Right ventricle myocardium superior (tissue), 1 donor: ENCODE measurements around the gene APC2. TPM values are rescaled to one million over a fixed set of nuclear protein-coding genes. Genes with fewer than 3 reads are reported as not detected.
"Not testable (repeated sequence)": the region's sequence is repeated elsewhere in the genome, so short reads cannot be mapped to it uniquely, and the experiment has no call there.

Experiments used
- ATAC-seq: fragments of 200-7000 bp; cut with Tn5 transposase; one replicate; pipeline ENCODE4 v1.9.1; 2020; ENCODE audit warnings: mild to moderate bottlenecking; ENCODE audit not compliant: poor library complexity
- DNase-seq: peaks from one replicate; pipeline ENCODE4 v3.0.0-alpha.2; 2020
- intact Hi-C: fragments of 100-400 bp; cut with DNase I; formaldehyde crosslinking; loops from one replicate; pipeline ENCODE4 v1.11.2; 2022
- total RNA-seq: library from RNA; stranded (reverse); fragmentation: NEBNext Ultra II Directional; extraction: Animal tissue kit (Norgen Biotek cat#: 25700); gene quantifications from one replicate; pipeline ENCODE4 v1.2.1, GENCODE V29; 2021
- donor health status: DM: no; HTN: yes; CAD: no; lungs with severe emphysema.

The APC2 gene
- total RNA-seq, 1 donor from 2014 or later = 0.22 TPM

GRCh38 chr19:1487576-1488281 is 37.8 kb downstream of the APC2 start:
- intact Hi-C loops = no loop called here
- DNase-seq (no peak), ATAC-seq (no peak)

- intact Hi-C loops = no loop called here
- no peak for DNase-seq
Measured at GRCh38 chr19:1488282-1488601, 38.3 kb downstream of the APC2 start.

GRCh38 chr19:1489463-1490310 is 39.8 kb downstream of the APC2 start:
- no peak for ATAC-seq
- DNase-seq = no peak
- intact Hi-C loops = no loop called here

More at GRCh38 chr19:1488282-1488601, 38.3 kb downstream of the APC2 start:
- no peak for ATAC-seq

DNA sequence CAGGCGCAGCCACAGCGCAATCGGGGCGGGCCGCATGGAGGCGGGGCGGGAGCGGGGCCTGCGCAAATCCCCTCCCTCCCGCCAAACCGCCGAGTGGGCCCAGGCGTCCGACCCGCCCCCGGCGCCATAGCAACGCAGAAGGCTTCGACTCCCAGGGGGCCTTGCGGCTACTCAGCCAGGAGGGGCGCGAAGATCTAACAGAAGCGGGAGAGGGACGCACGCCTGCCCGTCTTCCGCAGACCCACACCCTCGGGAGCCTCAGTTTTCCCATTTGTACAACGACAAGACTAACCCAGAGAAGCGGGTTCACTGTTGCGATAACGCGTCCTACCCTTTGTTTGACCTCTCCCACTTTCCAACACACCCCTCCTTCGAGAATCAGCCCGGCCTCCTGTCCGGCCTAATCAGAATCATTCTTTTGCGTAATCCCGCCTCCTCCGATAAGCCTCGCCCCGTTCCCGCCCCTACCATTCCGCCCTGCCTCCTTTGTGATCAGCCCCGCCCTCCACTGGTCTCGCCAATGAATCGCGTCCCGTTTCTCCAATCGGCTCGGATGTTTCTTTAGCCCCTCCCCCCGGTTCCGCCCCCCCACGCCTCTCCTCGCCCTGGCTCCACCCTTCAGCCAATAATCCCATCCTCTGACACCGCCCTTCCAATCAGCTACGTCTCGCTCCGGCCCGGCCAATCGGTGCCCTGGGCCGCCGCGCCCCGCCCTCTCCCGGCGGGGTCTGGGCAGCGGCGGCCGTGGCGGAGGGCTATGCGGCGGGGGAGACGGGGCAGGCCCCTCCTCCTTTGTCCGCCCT is 40.6 kb downstream of the APC2 start, which contains the start of gene PCSK4:
Gene PCSK4 (minus strand): TSS at position 40 of the 803 bp plus-strand sequence. CDS start 4 bp downstream, at position 36.
- peak; percentile 94 for ATAC-seq
- DNase-seq = peak; percentile 99
- intact Hi-C loops = no loop called here

- DNase-seq (no peak), ATAC-seq (no peak)
- intact Hi-C loops = no loop called here
Measured at GRCh38 chr19:1491114-1491848, 41.4 kb downstream of the APC2 start, which contains the start of gene REEP6. Gene REEP6 (plus strand): TSS chr19:1491181. CDS start chr19:1491270, 89 bp downstream.

DNA sequence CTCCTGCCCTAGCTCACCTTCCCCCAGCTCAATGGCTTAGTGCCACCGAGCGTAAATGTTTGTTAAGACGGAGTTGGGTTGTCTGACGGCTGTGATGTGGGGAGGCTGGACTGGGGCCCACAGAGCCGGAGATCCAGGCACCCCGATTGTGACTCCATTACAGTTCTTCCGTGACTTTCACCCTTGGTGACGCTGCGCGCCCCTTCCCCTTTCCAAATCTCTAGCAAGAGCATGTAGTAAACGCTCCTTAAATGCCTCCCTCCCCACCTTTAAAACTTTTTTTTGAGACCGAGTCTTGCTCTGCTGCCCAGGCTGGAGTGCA is 41.9 kb downstream of the APC2 start:
- intact Hi-C loops = no loop called here
- DNase-seq (no peak), ATAC-seq (no peak)

- DNase-seq (no peak), ATAC-seq (no peak)
- intact Hi-C loops = no loop called here
Measured at GRCh38 chr19:1492474-1493006, 42.6 kb downstream of the APC2 start.

- DNase-seq (no peak), ATAC-seq (no peak)
- intact Hi-C loops = no loop called here
Measured at GRCh38 chr19:1494115-1494815, 44.3 kb downstream of the APC2 start.

- intact Hi-C loops = no loop called here
- no peak for ATAC-seq
- DNase-seq = no peak
Measured at GRCh38 chr19:1495051-1495798, 45.3 kb downstream of the APC2 start.

DNA sequence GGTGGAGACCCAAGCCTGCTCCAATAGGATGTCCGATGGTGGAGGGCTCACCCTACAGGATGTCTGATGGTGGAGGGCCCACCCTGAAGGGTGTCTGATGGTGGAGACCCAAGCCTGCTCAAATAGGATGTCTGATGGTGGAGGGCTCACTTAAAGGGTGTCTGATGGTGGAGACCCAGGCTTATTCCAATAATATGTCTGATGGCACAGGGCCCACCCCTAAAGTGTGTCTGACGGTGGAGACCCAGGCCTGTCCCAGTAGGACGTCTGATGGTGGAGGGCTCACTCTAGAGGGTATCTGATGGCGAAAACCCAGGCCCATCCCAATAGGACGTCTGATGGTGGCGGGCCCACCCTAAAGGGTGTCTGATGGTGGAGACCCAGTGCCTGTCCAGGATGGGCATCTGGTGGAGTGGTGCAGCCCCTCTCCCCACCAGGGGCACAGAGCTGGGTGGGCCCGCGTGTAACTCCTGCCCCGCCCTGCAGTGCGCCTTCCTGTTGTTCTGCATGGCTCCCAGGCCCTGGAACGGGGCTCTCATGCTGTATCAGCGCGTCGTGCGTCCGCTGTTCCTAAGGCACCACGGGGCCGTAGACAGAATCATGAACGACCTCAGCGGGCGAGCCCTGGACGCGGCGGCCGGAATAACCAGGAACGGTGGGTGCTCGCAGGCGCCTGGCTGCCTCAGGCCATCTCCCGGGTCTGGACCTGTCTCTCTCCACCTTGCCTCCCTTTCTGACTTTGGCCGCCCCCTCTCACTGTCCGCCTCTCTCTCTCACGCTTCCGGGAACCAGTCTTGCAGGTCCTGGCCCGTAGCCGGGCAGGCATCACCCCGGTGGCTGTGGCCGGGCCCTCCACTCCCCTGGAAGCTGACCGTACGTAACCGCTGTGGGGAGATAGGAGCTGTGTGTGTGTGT is 46.1 kb downstream of the APC2 start:
- no peak for DNase-seq
- intact Hi-C loops = no loop called here
- ATAC-seq = no peak

- no peak for ATAC-seq
Measured at GRCh38 chr19:1496714-1497577, 47.0 kb downstream of the APC2 start.

GRCh38 chr19:1497578-1498235 is 47.8 kb downstream of the APC2 start:
- no peak for ATAC-seq

More at GRCh38 chr19:1496714-1497577, 47.0 kb downstream of the APC2 start:
- no peak for DNase-seq
- intact Hi-C loops = no loop called here

GRCh38 chr19:1499231-1499630 is 49.3 kb downstream of the APC2 start:
- intact Hi-C loops, DNase-seq, ATAC-seq: not testable (repeated sequence)

More at GRCh38 chr19:1497578-1498235, 47.8 kb downstream of the APC2 start:
- intact Hi-C loops = no loop called here
- DNase-seq = no peak

DNA sequence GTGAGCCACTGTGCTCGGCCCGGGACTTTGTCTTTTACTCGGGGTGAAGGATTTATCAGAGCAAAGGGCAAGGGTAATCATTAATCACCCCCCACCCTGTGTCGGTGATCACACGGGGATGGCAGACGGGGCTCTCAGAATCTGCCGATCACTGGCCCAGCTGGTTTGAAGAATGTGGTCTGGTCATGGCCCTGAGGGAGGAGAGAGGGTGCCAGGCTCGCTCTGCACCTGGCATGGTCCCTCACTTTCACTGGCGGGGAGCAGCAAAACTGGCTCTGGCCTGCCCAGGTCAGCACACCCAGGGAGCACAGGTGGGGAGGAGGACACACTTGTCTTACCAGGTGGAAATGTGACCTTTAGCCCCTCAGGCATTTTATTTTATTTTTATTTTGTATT is 51.3 kb downstream of the APC2 start:
- intact Hi-C loops = no loop called here
- ATAC-seq = no peak
- no peak for DNase-seq
